GM12892 (cell line): ENCODE data around the gene EEPD1.

ENCODE experiments used
- POLR2A ChIP-seq: IDR thresholded peaks from 2 replicates; pipeline ENCODE4 v1.6.1; 2011; ENCODE audit warnings: low read depth, low read length, control low read depth
- POLR2AphosphoS5 ChIP-seq: IDR thresholded peaks from 2 replicates; pipeline ENCODE4 v1.6.1; 2011; ENCODE audit warnings: low read depth, low read length, control low read depth

- no peak for TF ChIP-seq POLR2AphosphoS5
- TF ChIP-seq POLR2A, result no peak
These were observed 146.2 kb downstream of the EEPD1 start for GRCh38 chr7:36299223-36299774.
